Measurements from ENCODE around the gene TTC31.

The TTC31 gene

GRCh38 chr2:74507145-74507925 lies 24.5 kb downstream of the TTC31 start, which contains the start of gene PCGF1:
Gene PCGF1, minus strand, starts transcription at chr2:74507695. Its CDS starts 27 bp downstream, at chr2:74507668.
- H3K9ac ChIP-seq (ENCODE audit: low read length): peak within 1 kb of the TSS; percentile 91
- H3K36me3 ChIP-seq (replicated peaks; ENCODE audit: low read depth, low read length): peaks cover 13% of the 10 kb centered on the region
- peak within 1 kb of the TSS; percentile 88; the same call in 1 of the 2 replicates for H2AFZ ChIP-seq (ENCODE audit: low read depth, low read length)
- no peaks in the 10 kb centered on the region for H4K20me1 ChIP-seq (ENCODE audit: insufficient read depth, low read length)
- H3K4me1 ChIP-seq (ENCODE audit: low read length): peaks cover 32% of the 10 kb centered on the region
- no peaks in the 10 kb centered on the region for H3K27me3 ChIP-seq (ENCODE audit: low read depth, low read length)
- peak within 1 kb of the TSS; percentile 93 for H3K27ac ChIP-seq (ENCODE audit: low read length)
- TF ChIP-seq EZH2phosphoT487 (IDR thresholded peaks at IDR 0.05; ENCODE audit: low read depth) (no peak), CTCF (IDR thresholded peaks at IDR 0.05; ENCODE audit: low read depth, low read length) (peak; percentile 59)
- H3K9me3 ChIP-seq (ENCODE audit: insufficient read depth, low read length): no peaks in the 10 kb centered on the region
- H3K79me2 ChIP-seq (ENCODE audit: low read length): peaks cover 11% of the 10 kb centered on the region
- peak within 1 kb of the TSS; percentile 82 for H3K4me3 ChIP-seq (ENCODE audit: low read length)
- peak within 1 kb of the TSS; percentile 88 for H3K4me2 ChIP-seq (ENCODE audit: low read length)

GRCh38 chr2:74507926-74508520 lies 25.1 kb downstream of the TTC31 start:
- Histone ChIP-seq H3K4me1 (ENCODE audit: low read length) (peaks cover 32% of the 10 kb centered on the region), H3K9ac (ENCODE audit: low read length) (peak overlapping the region; percentile 91), H3K27me3 (ENCODE audit: low read depth, low read length) (no peaks in the 10 kb centered on the region), H2AFZ (ENCODE audit: low read depth, low read length) (peak overlapping the region; percentile 24; the same call in 1 of the 2 replicates), H3K27ac (ENCODE audit: low read length) (peak overlapping the region; percentile 93), H3K4me2 (ENCODE audit: low read length) (peak overlapping the region; percentile 88), H3K9me3 (ENCODE audit: insufficient read depth, low read length) (no peaks in the 10 kb centered on the region), H3K4me3 (ENCODE audit: low read length) (peak overlapping the region; percentile 82), H3K36me3 (replicated peaks; ENCODE audit: low read depth, low read length) (peaks cover 13% of the 10 kb centered on the region), H3K79me2 (ENCODE audit: low read length) (peaks cover 11% of the 10 kb centered on the region), H4K20me1 (ENCODE audit: insufficient read depth, low read length) (no peaks in the 10 kb centered on the region)
- TF ChIP-seq EZH2phosphoT487 (IDR thresholded peaks at IDR 0.05; ENCODE audit: low read depth): no peak
- TF ChIP-seq CTCF (IDR thresholded peaks at IDR 0.05; ENCODE audit: low read depth, low read length): no peak

GRCh38 chr2:74510272-74510671 lies 27.4 kb downstream of the TTC31 start:
- no peaks in the 10 kb centered on the region for H3K27me3 ChIP-seq (ENCODE audit: low read depth, low read length)
- no peak overlapping the region for H3K4me3 ChIP-seq (ENCODE audit: low read length)
- no peak overlapping the region for H3K4me2 ChIP-seq (ENCODE audit: low read length)
- TF ChIP-seq EZH2phosphoT487 (IDR thresholded peaks at IDR 0.05; ENCODE audit: low read depth) (no peak), CTCF (IDR thresholded peaks at IDR 0.05; ENCODE audit: low read depth, low read length) (no peak)
- no peaks in the 10 kb centered on the region for H3K9me3 ChIP-seq (ENCODE audit: insufficient read depth, low read length)
- H3K79me2 ChIP-seq (ENCODE audit: low read length): peaks cover 11% of the 10 kb centered on the region
- no peak overlapping the region for H3K9ac ChIP-seq (ENCODE audit: low read length)
- peaks cover 8% of the 10 kb centered on the region for H3K36me3 ChIP-seq (replicated peaks; ENCODE audit: low read depth, low read length)
- H3K4me1 ChIP-seq (ENCODE audit: low read length): peaks cover 26% of the 10 kb centered on the region
- no peak overlapping the region for H3K27ac ChIP-seq (ENCODE audit: low read length)
- no peaks in the 10 kb centered on the region for H4K20me1 ChIP-seq (ENCODE audit: insufficient read depth, low read length)
- H2AFZ ChIP-seq (ENCODE audit: low read depth, low read length): no peak overlapping the region

Data from OCI-LY3 (cell line).